Testis (tissue), 2 donors: Measurements from ENCODE around the gene SYCP2.

Experiments
- POLR2A ChIP-seq: fragments of 450-650 bp; IDR thresholded peaks from one replicate; pipeline ENCODE4 v1.6.1; 2017; ENCODE audit warnings: antibody characterized with exemption, mild to moderate bottlenecking, moderate library complexity
- TF ChIP-seq, protein P1 (sequence below), 3 experiments: fragments of 450-650 bp in 2 of 3; fragments of 200-600 bp in 1 of 3; sonication (generic) in 1 of 3; IDR thresholded peaks; one replicate each; pipeline ENCODE4 v1.5.1; 2016 to 2019; ENCODE audit warnings: antibody characterized with exemption in 3 of 3, mild to moderate bottlenecking in 2 of 3, moderate library complexity in 1 of 3

- TF ChIP-seq, protein P1, sequence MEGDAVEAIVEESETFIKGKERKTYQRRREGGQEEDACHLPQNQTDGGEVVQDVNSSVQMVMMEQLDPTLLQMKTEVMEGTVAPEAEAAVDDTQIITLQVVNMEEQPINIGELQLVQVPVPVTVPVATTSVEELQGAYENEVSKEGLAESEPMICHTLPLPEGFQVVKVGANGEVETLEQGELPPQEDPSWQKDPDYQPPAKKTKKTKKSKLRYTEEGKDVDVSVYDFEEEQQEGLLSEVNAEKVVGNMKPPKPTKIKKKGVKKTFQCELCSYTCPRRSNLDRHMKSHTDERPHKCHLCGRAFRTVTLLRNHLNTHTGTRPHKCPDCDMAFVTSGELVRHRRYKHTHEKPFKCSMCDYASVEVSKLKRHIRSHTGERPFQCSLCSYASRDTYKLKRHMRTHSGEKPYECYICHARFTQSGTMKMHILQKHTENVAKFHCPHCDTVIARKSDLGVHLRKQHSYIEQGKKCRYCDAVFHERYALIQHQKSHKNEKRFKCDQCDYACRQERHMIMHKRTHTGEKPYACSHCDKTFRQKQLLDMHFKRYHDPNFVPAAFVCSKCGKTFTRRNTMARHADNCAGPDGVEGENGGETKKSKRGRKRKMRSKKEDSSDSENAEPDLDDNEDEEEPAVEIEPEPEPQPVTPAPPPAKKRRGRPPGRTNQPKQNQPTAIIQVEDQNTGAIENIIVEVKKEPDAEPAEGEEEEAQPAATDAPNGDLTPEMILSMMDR (IDR thresholded peaks at IDR 0.05), result no peak
- no peak for TF ChIP-seq POLR2A
These were observed 16.5 kb upstream of the SYCP2 start for GRCh38 chr20:59949911-59950310.
